Neural progenitor cell (in vitro differentiated cells): ENCODE results near the gene SPATA3.

ENCODE experiments used
- EZH2 ChIP-seq: fragments of 200-600 bp; sonication (generic); IDR thresholded peaks from 2 replicates; pipeline ENCODE4 v1.6.1; 2017; ENCODE audit warnings: antibody characterized with exemption, mild to moderate bottlenecking, moderate library complexity
- EZH2phosphoT487 ChIP-seq: fragments of 200-600 bp; sonication (generic); IDR thresholded peaks from 2 replicates; pipeline ENCODE4 v1.6.1; 2017; ENCODE audit warnings: antibody characterized with exemption
- TF ChIP-seq, protein P1 (sequence below): fragments of 200-600 bp; sonication (generic); IDR thresholded peaks from 2 replicates; pipeline ENCODE4 v1.5.1; 2017; ENCODE audit warnings: antibody characterized with exemption, mild to moderate bottlenecking

DNA sequence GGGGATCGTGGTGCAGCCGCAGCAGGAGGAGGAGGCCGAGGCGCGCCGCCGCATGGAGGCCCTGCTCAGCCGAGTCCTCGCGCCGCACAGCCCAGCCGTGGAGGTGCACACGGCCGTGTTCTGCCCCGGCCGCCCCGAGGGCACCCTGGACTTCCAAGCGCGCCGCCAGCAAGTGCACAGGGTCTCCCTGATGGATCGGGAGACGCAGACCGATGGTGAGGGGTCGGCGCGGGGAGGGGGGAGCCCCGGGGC lies 5.1 kb upstream of the SPATA3 start:
- TF ChIP-seq, protein P1, sequence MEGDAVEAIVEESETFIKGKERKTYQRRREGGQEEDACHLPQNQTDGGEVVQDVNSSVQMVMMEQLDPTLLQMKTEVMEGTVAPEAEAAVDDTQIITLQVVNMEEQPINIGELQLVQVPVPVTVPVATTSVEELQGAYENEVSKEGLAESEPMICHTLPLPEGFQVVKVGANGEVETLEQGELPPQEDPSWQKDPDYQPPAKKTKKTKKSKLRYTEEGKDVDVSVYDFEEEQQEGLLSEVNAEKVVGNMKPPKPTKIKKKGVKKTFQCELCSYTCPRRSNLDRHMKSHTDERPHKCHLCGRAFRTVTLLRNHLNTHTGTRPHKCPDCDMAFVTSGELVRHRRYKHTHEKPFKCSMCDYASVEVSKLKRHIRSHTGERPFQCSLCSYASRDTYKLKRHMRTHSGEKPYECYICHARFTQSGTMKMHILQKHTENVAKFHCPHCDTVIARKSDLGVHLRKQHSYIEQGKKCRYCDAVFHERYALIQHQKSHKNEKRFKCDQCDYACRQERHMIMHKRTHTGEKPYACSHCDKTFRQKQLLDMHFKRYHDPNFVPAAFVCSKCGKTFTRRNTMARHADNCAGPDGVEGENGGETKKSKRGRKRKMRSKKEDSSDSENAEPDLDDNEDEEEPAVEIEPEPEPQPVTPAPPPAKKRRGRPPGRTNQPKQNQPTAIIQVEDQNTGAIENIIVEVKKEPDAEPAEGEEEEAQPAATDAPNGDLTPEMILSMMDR = no peak
- TF ChIP-seq EZH2 (no peak), EZH2phosphoT487 (no peak)
